WI38 (cell line): ENCODE results near the gene SBNO2.

Experiments
- H3K4me3 ChIP-seq: 2 replicates; pipeline ENCODE4 v1.5.1; 2011; ENCODE audit warnings: low read depth, mild to moderate bottlenecking, control low read depth, low read length
- TF ChIP-seq, protein P1 (sequence below): IDR thresholded peaks from 2 replicates; pipeline ENCODE4 v1.5.1; 2012; ENCODE audit warnings: low read depth, mild to moderate bottlenecking, control low read depth, low read length

SBNO2 gene

GRCh38 chr19:1140272-1141027, 33.6 kb downstream of the SBNO2 start:
- TF ChIP-seq, protein P1, sequence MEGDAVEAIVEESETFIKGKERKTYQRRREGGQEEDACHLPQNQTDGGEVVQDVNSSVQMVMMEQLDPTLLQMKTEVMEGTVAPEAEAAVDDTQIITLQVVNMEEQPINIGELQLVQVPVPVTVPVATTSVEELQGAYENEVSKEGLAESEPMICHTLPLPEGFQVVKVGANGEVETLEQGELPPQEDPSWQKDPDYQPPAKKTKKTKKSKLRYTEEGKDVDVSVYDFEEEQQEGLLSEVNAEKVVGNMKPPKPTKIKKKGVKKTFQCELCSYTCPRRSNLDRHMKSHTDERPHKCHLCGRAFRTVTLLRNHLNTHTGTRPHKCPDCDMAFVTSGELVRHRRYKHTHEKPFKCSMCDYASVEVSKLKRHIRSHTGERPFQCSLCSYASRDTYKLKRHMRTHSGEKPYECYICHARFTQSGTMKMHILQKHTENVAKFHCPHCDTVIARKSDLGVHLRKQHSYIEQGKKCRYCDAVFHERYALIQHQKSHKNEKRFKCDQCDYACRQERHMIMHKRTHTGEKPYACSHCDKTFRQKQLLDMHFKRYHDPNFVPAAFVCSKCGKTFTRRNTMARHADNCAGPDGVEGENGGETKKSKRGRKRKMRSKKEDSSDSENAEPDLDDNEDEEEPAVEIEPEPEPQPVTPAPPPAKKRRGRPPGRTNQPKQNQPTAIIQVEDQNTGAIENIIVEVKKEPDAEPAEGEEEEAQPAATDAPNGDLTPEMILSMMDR, result no peak
- no peak overlapping the region for H3K4me3 ChIP-seq

- no peak overlapping the region for H3K4me3 ChIP-seq
- TF ChIP-seq, protein P1, result no peak
Observed at GRCh38 chr19:1139126-1139525, 34.9 kb downstream of the SBNO2 start.

DNA sequence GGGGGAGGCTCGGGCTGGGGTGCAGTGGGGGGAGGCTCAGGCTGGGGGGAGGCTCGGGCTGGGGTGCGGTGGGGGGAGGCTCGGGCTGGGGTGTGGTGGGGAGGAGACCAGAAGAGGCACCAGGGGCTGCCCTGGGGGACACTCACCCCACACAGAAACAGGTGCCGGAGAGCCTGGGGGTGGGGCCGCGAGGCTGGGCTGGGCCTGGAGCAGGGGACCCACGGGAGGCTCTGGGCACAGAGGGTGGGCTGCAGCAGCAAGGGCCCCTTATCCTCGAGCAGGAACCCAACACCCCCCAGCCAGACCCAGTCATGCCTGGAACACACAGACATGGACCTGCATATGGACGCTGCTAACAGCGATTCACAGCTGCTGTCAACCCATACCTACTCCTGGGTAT, 35.9 kb downstream of the SBNO2 start:
- no peak overlapping the region for H3K4me3 ChIP-seq
- TF ChIP-seq, protein P1, result no peak

DNA sequence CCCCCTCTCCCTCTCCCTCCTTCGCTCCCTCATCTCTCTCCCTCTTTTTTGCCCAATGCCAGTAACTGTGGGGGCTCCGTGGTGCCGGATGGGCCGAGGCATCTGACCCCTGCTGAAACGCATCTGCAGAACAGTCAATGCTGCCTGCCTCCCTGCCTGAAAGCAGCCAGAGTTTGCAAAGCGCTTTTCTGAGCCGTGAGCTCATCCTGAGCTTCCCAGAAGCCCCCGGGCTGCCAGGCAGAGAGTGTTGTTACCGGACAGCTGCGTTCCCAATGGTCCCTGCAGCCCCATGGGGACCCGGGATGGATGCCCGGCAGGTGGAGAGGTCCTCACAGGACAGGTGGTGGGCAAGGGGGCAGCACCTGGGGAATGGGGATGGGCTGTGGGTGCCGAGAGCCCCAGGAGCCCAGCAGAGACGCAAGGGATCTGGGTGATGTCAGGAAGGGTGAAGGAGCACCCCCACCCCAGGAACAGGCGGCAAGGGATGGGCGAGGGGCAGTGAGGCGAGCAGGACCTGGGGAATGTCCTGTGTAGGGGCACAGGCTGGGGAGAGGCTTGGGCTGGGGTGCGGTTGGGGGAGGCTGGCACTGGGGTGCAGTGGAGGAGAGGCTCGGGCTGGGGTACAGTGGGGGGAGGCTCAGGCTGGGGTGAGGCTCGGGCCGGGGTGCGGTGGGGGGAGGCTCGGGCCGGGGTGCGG, 37.3 kb downstream of the SBNO2 start:
- TF ChIP-seq, protein P1, result no peak

GRCh38 chr19:1136201-1136600, 37.9 kb downstream of the SBNO2 start:
- H3K4me3 ChIP-seq, result no peak overlapping the region
- TF ChIP-seq, protein P1, result no peak

More for the DNA sequence above, 37.3 kb downstream of the SBNO2 start:
- no peak overlapping the region for H3K4me3 ChIP-seq

- TF ChIP-seq, protein P1, result no peak
Observed at GRCh38 chr19:1135454-1135853, 38.6 kb downstream of the SBNO2 start.

GRCh38 chr19:1134431-1134830, 39.6 kb downstream of the SBNO2 start:
- TF ChIP-seq, protein P1, result no peak
- H3K4me3 ChIP-seq, result no peak overlapping the region

More at GRCh38 chr19:1135454-1135853, 38.6 kb downstream of the SBNO2 start:
- H3K4me3 ChIP-seq, result no peak overlapping the region
